Esophagus (tissue), 2 donors: ENCODE measurements around the gene OR2T3. TPM values are rescaled to one million over a fixed set of nuclear protein-coding genes. Genes with fewer than 3 reads are reported as not detected.
"Not testable (repeated sequence)": the region's sequence is repeated elsewhere in the genome, so short reads cannot be mapped to it uniquely, and the experiment has no call there.

ENCODE experiments used
- H3K27ac ChIP-seq, 2 donors: one replicate each; pipeline ENCODE4 v1.5.1; 2013; ENCODE audit warnings: low read depth in 2 of 2, mild to moderate bottlenecking in 2 of 2, inconsistent platforms in 1 of 2, low read length in 1 of 2, moderate library complexity in 1 of 2
- H3K27me3 ChIP-seq, 2 donors: one replicate each; pipeline ENCODE4 v1.6.1; 2013; ENCODE audit warnings: low read length in 2 of 2, control low read depth in 1 of 2, mild to moderate bottlenecking in 1 of 2; ENCODE audit not compliant: insufficient read depth in 2 of 2, control insufficient read depth in 1 of 2
- H3K36me3 ChIP-seq, 2 donors: one replicate each; pipeline ENCODE4 v1.6.1; 2013; ENCODE audit warnings: low read length in 1 of 2; ENCODE audit not compliant: control insufficient read depth in 2 of 2, insufficient read depth in 2 of 2
- H3K4me1 ChIP-seq, 2 donors: one replicate each; pipeline ENCODE4 v1.6.1; 2013; ENCODE audit warnings: low read length in 1 of 2; ENCODE audit not compliant: control insufficient read depth in 2 of 2, insufficient read depth in 2 of 2
- H3K4me3 ChIP-seq, 2 donors: one replicate each; pipeline ENCODE4 v1.5.1; 2013; ENCODE audit warnings: low read length in 2 of 2, mild to moderate bottlenecking in 2 of 2, low read depth in 1 of 2, moderate library complexity in 1 of 2
- H3K9me3 ChIP-seq, 2 donors: one replicate each; pipeline ENCODE4 v1.6.1; 2013; ENCODE audit warnings: mild to moderate bottlenecking in 2 of 2, low read depth in 1 of 2, low read length in 1 of 2, moderate library complexity in 1 of 2; ENCODE audit not compliant: control insufficient read depth in 2 of 2, insufficient read depth in 1 of 2
- WGBS, 2 donors: extraction: QIAGEN DNeasy Blood & Tissue Kit; methylation state at CpG; one replicate each; pipeline ENCODE4 v1.1.7; 2013; 5-methylcytosine and 5-hydroxymethylcytosine counted together
- polyA plus RNA-seq, 2 donors: library from polyadenylated mRNA; stranded (reverse); fragments of 200-250 nt; gene quantifications; one replicate each; pipeline ENCODE4 v1.2.3, GENCODE V29; 2013
- donor health status: healthy with polysubstance abuse.
- donor health status: Bipolar disorder and iron deficiency.

OR2T3 gene
- polyA plus RNA-seq, 2 donors: not detected

DNA sequence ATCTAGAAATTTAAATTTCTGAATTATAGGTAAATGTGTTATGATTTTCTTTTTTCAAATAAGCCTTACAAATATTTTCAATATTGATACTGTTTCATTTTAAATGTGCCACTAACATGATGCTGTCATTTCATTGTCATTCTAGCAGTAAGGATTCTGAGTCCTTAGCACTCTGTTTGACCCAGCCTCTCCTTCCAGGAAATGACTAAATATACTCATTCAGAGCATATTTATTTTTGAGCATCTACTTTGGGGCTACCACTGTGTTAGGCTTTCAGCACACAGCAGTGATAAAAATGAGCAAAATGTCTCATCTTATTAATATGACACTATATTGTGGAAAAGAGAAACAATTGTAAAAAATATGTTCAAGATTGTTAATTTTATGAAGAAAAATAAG is 37.1 kb downstream of the OR2T3 start:
- H3K36me3 ChIP-seq, H3K27me3 ChIP-seq, H3K4me3 ChIP-seq, H3K4me1 ChIP-seq, H3K27ac ChIP-seq, H3K9me3 ChIP-seq: not testable (repeated sequence)

DNA sequence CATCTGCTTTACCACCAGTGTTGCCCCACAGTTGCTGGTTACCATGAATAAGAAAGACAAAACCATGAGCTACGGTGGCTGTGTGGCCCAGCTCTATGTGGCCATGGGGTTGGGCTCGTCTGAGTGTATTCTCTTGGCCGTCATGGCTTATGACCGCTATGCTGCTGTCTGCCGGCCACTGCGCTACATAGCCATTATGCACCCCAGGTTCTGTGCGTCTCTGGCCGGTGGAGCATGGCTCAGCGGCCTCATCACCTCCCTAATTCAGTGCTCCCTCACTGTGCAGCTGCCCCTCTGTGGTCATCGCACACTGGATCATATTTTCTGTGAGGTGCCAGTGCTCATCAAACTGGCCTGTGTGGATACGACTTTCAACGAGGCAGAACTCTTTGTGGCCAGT is 48.7 kb downstream of the OR2T3 start:
- Histone ChIP-seq H3K4me3 (no peak overlapping the region), H3K36me3 (no peaks in the 10 kb centered on the region), H3K4me1 (no peaks in the 10 kb centered on the region), H3K27me3 (no peaks in the 10 kb centered on the region), H3K27ac (no peak overlapping the region), H3K9me3 (peaks cover 0 to 10% of the 10 kb centered on the region in 2 donors)
- WGBS, 2 donors: 85 to 88% methylated on average over 12 of the region's 12 CpGs

Other genes starting within 250 kb of the OR2T3 start
- gene OR2M4, start 241.9 kb upstream of the OR2T3 start, polyA plus RNA-seq: not detected
- not detected for gene OR2T33, start 195.4 kb upstream of the OR2T3 start, polyA plus RNA-seq
- gene OR2T12, start 169.9 kb upstream of the OR2T3 start, polyA plus RNA-seq: not detected
- not detected for gene OR2M7, start 148.8 kb upstream of the OR2T3 start, polyA plus RNA-seq
- not detected for gene OR14C36, start 124.6 kb upstream of the OR2T3 start, polyA plus RNA-seq
- not detected for gene OR2T4, start 111.7 kb upstream of the OR2T3 start, polyA plus RNA-seq
- gene OR2T6, start 97.6 kb upstream of the OR2T3 start, polyA plus RNA-seq: not detected
- gene OR2T1, start 70.3 kb upstream of the OR2T3 start, polyA plus RNA-seq: not detected
- gene OR2T2, start 27.7 kb upstream of the OR2T3 start, polyA plus RNA-seq: not detected
- not detected for gene OR2T5, start 15.2 kb downstream of the OR2T3 start, polyA plus RNA-seq
- not detected for gene OR2G6, start 34.7 kb downstream of the OR2T3 start, polyA plus RNA-seq
- not detected for gene OR2T29, start 89.4 kb downstream of the OR2T3 start, polyA plus RNA-seq
- gene OR2T34, start 101.4 kb downstream of the OR2T3 start, polyA plus RNA-seq: not detected
- gene OR2T10, start 124.3 kb downstream of the OR2T3 start, polyA plus RNA-seq: not detected
- not detected for gene OR2T11, start 161.7 kb downstream of the OR2T3 start, polyA plus RNA-seq
- not detected for gene OR2T35, start 171.9 kb downstream of the OR2T3 start, polyA plus RNA-seq
- gene OR2T27, start 182.2 kb downstream of the OR2T3 start, polyA plus RNA-seq: not detected
- not detected for gene OR14I1, start 229.4 kb downstream of the OR2T3 start, polyA plus RNA-seq